Measurements from ENCODE around the gene PLAU.

GRCh38 chr10:73871295-73872189 is 39.4 kb upstream of the PLAU start:
- TF ChIP-seq CTCF (IDR thresholded peaks at IDR 0.05 in 2 of 3, conservative IDR thresholded peaks at IDR 0.05 in 1 of 3; ENCODE audit: insufficient read depth in 2 of 3, low read depth in 1 of 3, low read length in 3 of 3), result no peak
- no peak for TF ChIP-seq RAD21 (CRISPR knock-in tag; conservative IDR thresholded peaks at IDR 0.05 in 1 of 2, IDR thresholded peaks at IDR 0.05 in 1 of 2)
- TF ChIP-seq CREM (IDR thresholded peaks at IDR 0.05; ENCODE audit: low read depth), result no peak
- no peak for TF ChIP-seq ELF1 (tag; IDR thresholded peaks at IDR 0.05)
- peak; percentile 78 for TF ChIP-seq ATF3 (IDR thresholded peaks at IDR 0.05)
- TF ChIP-seq ATF3 (CRISPR knock-in tag; conservative IDR thresholded peaks at IDR 0.05), result no peak
- no peak for TF ChIP-seq NR3C1 (CRISPR knock-in tag; IDR thresholded peaks at IDR 0.05)
- TF ChIP-seq HDGF (IDR thresholded peaks at IDR 0.05), result no peak
- TF ChIP-seq EZH2 (IDR thresholded peaks at IDR 0.05; ENCODE audit: borderline replicate concordance, low read depth, low read length), result no peak
- TF ChIP-seq RBM39 (optimal IDR thresholded peaks at IDR 0.05; ENCODE audit: low read depth, low read length), result no peak
- no peak for TF ChIP-seq LEF1 (IDR thresholded peaks at IDR 0.05)
- no peak for TF ChIP-seq TRIM28 (IDR thresholded peaks at IDR 0.05)
- no peak for TF ChIP-seq ZNF224 (CRISPR knock-in tag; IDR thresholded peaks at IDR 0.05)

Data from K562 (cell line).